SKM-1 treated with dmso at 0.1 percent for 144 hours (cell line): ENCODE results near the gene TRIM9.

ENCODE experiments used
- DNase-seq: peaks from one replicate; lab custom pipeline; 2025; ENCODE audit not compliant: unreplicated experiment; lab: John Stamatoyannopoulos, UW

The TRIM9 gene

DNA sequence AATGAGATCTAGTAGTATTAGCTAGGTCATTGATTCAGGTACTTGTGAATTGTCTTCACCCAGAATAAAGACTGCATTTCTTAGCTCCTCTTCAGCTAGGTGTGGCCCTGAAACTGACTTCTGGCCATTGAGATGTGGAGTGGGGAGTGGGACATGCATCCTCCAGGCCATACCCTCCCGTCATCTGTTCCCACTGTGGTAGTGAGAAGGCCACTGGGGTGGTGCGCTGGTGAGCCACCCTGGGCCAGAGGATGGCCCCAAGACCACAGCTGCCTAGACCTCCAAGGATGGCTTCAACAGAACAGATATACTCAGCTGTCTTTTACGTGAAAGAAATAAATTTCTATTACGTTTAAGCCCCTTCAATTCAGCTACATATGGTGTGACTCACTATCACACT is 36.5 kb downstream of the TRIM9 start:
- DNase-seq, result no peak

DNA sequence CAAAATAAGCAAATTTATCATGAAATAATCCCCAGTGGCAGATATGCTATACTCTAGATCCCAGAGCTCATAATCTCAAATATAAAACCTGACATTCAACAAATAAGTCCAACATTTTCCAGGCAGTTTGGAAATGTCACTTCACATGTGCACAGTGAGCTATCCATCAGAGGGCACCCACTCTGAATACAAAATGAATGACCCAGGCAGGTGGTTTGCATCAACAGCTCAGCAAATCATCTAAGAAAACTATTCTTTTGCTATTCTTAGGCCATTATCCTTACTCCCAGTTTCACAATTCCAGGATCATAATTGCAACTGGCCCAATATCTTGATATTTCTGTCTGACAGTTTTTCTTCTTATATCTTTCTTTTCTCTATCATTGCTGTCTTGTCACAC is 38.5 kb downstream of the TRIM9 start:
- DNase-seq, result no peak

DNA sequence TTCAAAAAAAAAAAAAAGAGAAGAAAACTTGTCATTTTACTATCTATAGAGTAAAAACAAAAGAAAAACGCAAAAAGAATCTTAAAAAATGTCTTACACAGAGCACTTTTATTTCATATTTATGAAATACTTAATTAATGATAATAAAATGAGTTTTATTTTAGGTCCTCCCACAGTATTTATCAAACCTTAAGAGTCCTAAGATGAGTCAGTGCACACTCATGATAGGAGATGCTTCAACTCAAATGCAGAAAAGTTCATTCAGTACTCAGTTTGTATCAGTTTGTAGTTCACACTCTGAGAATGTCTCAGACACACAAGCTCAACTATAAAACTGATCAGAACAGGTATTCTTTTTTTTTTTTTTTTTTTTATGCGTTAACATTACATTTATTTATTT is 41.7 kb downstream of the TRIM9 start:
- no peak for DNase-seq

DNA sequence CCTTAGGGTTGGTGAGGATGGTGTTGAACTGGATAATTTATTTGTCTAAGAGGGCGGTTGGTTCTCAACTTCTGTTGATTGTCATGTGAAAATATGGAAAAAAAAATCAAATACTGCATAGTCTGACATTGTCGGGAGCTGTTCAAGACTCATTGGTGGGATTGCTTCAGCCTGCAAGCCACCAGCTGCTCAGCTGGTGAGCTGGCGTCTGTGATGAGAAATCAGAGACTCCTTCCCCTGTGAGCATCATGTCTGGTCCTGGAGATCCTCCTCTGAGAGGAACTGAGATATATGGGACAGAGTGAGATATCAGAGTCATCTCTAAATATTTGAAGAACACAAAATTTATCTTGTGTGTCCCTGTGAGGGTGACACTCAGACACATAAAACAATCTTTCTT is 49.9 kb downstream of the TRIM9 start:
- no peak for DNase-seq

DNA sequence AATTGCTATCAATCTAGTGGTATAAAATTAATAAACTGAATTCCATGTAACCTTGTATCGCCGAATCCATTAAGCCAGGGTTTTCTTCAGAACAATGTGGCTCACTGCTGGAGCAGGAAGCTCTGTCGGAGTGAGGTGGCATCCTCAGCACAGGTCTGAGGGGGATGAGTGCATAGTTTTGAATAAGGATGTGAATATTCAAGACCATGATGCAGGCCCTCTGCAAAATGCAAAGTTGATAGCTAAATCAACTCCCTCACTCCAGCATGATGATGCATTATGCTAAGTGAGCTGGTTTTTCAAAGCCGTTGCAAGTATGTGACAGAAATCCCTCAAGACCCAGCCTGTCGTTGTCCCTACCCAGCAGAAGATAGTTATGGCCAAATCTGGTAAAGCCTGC is 53.0 kb downstream of the TRIM9 start:
- no peak for DNase-seq

DNA sequence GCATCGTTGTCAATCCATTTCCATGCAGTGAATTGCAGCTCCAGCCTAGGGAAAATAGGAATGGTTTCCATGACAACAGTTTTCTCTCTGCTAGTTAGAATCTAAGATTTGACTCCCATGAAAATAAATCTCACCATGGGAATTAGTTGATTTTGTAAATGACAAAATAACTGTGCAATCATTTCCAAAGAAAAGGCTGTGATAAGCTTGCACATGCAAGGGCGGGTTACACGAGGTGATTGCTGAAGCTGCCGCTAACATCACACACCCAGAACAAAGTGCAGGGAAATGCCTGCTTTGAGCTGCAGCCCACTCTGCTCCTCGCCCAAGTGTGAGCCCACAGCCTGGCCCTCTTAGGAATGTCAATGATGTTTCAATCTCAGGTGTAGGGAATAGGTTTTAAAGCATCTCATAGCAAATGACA is 53.8 kb downstream of the TRIM9 start:
- no peak for DNase-seq

DNA sequence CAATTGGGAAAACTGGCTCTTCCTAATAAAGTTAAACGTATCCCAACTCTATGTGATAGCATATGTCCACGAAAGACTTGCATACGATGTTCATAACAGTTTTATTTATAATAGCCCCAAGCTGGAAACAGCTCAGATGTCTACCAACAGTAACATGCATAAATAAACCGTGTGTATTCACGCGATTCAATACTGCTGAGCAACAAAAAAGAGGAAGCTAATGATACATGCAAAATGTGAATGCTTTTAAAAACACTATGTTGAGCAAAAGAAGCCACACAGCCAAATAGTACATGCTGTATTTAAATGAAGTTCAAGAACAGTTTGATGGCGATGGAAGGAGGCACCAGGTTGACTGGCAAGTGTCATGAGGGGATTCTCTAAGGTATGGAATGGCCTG is 55.7 kb downstream of the TRIM9 start:
- no peak for DNase-seq

DNA sequence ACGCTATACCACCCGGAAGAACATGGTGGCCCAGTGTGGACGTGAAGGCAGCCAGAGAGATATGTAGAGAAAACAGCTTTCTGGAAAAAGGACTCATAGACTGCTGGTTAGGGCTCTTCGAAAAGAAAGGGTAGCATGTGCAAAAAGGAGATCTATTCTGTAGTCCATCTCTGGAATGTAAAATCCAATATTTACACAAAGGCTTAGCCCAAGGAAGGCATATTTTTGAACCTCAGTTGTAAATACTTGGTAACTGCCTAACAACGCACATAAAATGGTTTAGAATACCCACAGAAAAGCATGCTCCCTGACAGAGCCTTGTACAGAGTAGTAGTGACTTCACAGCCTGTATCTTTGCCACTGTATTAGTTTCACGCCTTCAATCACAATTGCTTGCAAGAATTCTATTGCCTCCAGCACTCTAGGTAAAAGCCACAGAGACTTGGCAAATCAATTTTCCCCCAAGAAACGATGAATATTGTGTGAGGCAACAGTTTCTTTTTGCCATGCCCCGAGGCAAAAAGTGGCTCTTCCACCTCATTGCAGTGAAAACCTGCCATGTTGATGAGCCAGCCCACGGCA is 59.2 kb downstream of the TRIM9 start:
- DNase-seq, result no peak

DNA sequence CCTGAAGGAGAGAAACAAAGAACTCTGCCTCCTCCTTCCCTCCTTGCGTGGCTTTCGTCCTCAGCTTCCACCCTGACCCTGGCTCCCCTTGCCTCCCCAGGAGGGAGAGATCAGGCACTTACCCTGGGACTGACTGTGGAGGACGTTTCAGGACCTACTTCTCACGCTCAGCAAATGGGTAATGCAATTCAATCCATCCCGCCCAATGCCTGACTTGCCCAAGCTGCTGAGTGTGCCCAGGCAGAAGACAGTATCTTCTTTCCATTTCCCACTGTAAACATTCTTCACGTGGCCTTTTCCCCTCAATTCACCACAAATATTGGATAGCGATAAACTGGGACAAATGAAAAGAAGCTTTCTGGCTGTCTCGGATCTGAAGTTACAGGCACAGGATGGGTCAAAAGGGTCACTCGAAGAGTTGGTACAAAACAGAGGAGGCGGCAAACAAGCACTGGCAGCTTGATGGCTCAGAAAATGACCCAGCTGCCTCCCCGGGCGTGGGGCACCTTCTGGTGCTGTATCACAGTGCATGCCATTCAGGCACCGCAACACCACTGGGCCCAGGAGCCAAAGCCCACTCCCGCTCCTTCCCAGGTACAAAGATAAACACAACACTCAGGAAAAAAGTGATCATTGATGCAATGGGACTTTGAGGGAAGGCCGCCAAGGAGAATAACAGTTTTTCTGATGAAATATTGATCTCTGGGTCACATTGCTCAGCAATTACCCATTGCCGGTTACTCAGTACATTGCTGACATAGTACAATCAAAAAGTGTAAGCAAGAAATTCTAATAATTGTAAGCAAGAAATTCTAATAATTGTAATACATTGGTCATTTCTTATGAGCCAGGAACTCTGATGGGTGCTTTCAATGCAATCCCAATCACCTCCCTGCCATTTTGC is 65.8 kb downstream of the TRIM9 start:
- no peak for DNase-seq

DNA sequence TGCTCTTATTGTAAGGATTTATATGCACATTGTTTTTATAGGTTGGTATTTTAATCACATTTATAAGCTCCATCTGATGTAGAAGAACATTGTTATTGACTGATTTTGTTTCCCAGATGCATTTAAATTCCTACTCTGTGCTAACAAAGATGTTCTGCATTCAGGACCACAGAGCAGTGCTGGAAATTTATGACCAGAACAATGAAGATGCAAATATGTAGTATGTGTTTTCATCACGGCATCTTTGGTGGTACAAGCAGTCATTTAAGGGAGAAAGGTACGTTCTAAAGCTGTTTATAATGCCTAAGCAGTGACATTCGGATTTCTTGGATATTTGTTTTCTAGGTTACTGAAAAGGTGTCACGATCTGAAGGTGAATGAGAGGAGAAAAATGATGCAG is 66.5 kb downstream of the TRIM9 start:
- DNase-seq, result no peak

DNA sequence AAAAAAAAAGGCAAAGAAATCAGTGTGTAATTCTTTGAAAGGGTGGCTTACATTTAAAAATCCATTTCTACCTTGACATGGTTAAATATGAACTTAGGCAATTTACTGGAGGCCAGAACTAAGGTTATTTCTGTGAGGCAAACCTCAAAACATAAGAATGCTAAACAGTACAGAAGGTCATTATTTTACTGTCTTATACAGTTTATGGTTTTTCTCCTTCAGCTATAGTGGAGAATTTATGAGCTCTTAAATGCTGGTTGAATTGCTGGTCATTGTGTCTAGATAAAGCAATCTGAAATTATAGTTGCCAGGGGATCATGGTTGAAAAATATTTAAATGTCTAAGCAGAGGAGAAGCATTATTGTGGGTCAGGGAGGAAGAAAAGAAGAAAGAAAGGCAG is 70.5 kb downstream of the TRIM9 start:
- no peak for DNase-seq

DNA sequence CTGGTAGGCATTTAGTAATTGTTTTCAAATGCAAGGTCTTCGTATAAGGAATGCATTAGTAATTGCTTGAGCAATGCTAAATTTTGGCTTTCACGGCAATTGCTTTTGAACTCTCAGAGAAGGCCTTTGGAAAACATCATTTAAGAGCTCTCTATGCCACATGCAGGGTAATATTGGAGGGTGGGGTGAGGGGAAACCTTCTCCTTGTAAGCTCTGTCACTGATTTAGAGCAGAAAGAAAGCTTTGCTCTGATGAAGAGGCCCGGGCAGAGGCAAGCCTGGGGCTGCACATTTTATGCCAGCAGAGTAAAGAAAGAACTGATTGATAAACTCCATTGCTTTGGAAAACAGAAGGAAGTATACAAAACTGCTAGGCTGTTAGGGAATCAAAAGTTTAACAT is 70.9 kb downstream of the TRIM9 start:
- DNase-seq, result no peak

DNA sequence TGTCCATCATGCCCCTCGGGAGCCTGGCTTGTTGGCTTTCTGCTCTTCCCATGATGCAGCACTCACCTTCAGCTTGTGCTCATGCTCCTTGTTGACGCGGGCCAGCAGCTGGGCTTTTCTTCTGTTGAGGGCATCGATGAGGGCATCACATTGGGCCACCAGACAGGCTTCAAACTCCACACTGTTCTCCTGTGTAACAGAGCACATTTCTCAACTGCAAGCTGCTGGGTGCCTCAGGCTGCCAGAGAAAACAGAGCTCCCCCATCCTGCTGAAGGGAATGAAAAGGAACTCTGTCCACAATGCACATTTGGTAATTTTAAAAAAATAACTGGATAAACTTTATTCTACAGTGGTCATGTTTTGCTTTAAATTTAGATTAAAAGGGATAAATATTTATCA is 72.1 kb downstream of the TRIM9 start:
- DNase-seq, result no peak

DNA sequence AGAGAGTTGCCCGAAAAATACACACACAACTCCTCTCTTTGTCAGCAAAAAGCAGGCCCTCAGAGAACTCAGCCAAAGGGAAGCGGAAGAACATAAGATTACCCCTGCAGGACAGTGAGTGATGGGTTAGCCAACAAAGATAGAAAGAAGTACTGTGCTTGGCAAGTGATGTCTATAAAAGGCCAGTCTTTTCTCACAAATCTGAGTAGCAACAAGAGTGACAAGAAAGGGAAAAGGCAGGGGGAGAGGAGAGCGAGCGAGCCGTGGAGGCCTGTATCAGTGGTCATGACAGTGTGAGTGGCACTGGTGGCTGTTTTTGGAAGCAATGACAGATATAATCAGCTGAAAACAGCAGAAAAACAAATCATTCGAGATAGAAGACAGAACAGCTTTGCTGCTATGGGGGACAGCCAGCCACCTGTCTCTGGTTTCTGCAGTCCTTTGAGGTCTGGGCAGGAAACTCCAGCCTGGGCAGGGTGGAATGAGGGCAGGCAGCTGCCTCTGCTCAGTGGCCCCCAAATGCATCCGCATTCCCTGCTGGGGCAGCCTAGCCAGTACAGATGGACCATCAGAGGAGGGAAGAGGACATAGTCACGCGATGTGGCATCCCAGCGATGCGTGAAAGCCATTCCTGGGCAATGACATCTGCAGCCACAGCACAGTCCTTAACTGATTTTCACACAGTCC is 74.7 kb downstream of the TRIM9 start:
- DNase-seq, result no peak

DNA sequence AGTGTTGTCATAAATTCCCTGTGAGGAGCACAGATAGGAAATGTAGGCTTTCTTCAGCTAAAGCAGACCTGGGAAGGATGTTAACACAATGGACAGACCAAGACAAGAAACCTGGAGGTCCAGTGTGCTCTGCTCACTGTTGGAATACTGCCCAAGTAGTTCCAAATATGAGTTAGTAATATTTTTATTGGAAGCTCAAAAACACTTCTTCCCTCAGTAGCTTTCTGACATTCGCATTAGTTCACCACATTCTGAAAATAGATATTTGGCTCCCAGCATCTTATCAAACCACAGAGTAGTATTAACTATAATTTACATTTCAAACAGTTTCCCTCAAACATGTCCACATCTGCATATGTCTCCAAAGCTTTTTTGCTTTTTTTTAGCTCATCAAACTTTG is 75.8 kb downstream of the TRIM9 start:
- DNase-seq, result no peak

DNA sequence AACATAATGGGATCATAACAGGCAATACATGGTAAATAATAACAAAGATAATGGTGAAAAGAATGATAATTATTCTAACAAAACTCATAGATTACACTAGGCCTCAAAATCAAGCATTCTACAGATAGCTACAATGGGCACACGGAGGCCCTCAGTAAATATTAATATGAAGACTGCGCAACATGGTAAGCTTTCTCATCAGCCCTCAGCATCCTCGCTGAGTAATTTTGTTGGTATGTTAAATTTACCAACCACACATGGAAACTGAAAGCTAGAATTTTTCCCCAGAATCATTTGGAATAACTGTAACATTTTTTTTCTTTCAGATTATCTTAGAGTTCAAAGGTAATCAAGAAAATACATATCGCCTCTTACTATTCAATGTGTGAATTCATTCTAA is 76.4 kb downstream of the TRIM9 start:
- no peak for DNase-seq

DNA sequence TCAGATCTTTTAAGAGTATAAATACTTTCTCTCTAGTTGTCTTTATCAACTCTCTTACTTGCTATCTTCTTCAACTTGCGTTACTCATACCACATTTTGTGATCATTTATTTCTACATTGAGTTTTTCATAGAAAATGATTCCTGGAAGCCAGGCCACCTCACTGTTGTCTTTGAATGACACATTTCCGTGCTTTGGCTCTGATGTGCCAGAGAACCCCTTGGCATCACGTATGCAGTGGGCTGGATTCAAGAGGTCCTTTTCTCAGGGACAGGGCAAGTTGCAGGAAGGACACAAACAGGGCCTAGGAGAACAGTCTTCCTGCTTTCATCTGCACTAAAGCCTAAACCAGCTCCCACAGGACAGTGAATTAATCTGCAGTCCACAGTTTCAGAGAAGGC is 80.3 kb downstream of the TRIM9 start:
- DNase-seq, result no peak

DNA sequence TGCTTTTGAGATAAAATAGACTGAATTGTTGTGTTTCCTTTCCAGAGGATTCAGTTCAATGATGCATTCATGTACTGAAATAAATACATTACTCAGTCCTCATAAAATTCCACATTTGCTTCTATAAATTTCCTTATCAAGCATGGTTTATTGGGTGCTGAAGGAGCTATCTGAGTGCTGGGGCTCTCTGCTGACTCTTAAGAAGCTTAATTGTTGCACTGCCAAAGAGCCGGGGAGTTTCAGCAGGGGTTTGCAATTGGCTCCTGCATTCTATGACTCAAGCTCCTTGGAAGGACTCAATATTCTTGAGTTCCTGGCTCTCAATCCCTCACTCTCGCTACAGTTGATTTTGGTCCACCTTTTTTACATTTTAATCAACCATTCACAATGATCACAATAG is 80.8 kb downstream of the TRIM9 start:
- no peak for DNase-seq

DNA sequence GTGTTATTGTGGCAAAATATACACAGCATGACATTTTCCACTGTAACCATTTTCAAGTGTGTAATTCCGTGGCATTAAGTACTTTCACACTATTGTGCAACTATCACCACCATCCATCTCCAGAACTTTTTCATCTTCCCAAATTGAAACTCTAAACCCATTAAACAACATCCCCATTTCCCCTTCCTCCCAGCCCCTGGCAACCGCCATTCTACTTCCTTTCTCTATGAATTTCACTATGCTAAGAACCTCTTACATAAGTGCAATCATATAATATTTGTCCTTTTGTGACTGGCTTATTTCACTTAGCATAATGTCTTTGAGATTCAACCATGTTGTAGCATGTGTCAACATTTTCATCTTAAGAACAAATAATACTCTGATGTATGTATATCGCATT is 82.8 kb downstream of the TRIM9 start:
- no peak for DNase-seq

DNA sequence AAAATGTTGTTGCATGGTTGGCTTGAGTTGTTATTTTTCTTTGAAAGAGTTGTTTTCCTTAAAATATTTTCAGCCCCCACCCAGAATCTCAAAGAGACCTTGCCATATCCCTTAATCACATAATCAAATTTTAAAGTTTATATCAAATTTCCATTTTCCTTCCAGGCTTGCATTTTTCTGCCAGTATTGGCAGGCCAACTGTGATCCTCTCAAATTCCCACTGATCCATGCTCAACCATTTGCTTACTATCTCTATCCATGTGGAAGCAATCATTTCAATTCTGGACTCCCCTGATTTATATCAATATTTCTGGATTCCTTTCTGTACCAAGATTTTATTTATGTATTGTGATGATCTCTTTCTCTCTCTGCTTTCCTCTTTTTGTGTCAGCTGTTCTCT is 86.5 kb downstream of the TRIM9 start:
- no peak for DNase-seq

DNA sequence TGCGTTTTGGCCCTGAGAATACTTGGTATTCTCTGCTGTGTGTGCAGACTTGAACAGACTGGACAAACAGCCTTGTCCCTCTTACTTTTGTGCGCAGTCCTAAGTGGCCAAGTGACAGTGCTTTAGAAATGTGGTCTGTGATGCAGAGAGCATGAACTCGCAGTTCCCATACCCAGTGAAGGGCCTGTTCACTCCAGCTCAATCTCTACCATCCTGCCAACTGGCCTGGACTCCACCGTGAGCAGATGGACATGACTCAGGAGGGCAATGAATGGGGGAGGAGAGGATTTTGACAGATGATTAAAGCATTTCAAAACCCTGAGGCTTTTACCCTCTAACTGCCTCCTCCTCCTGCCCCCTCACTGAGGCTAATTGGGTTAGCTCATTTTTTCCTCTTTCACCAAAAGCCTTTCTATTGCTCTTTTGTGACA is 88.1 kb downstream of the TRIM9 start:
- peak; percentile 51 for DNase-seq

DNA sequence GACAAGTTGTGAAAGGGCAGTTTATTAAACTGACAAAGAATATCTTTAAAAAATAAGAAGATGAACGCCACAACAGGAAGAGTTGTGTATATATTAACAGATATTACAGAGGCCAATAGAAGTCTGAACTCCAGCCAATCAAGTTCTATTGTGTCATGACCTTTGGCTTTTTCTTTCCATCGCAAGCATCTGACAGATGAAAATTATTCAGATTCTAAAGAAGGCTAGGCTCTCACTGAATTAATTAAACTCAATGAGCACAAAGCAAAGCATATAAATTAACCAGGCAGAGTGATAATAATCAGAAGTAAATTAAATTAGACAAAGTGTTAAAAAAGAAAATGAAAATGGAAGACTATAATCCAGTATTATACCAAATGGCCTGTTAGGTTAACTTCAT is 88.6 kb downstream of the TRIM9 start:
- DNase-seq, result no peak
